ENCODE measurements around the gene FCHSD2. TPM values are rescaled to one million over a fixed set of nuclear protein-coding genes. Genes with fewer than 3 reads are reported as not detected.

FCHSD2 gene
- total and polyA plus RNA-seq, 4 donors = 7.6 to 18.7 (median 9.9) TPM

- 98% methylated on average over 3 of the region's 3 CpGs for WGBS
- H3K27ac ChIP-seq (ENCODE audit: low read depth in 1 of 2, low read length in 2 of 2) = no peak overlapping the region
These were observed 138.0 kb downstream of the FCHSD2 start for GRCh38 chr11:73004088-73004487.

More at GRCh38 chr11:73004088-73004487, 138.0 kb downstream of the FCHSD2 start:
- H3K36me3 ChIP-seq (ENCODE audit: control insufficient read depth in 4 of 4, insufficient read depth in 3 of 4, low read depth in 1 of 4, low read length in 3 of 4) = peaks cover 0 to 3% (median 0%) of the 10 kb centered on the region in 4 donors
- H3K4me3 ChIP-seq (ENCODE audit: low read depth in 1 of 3, low read length in 3 of 3) = no peak overlapping the region
- no peaks in the 10 kb centered on the region for H3K27me3 ChIP-seq (ENCODE audit: control insufficient read depth in 4 of 4, insufficient read depth in 4 of 4, low read length in 3 of 4)
- no peaks in the 10 kb centered on the region for H3K9me3 ChIP-seq (ENCODE audit: control insufficient read depth in 4 of 4, low read length in 3 of 4)
- DNase-seq (ENCODE audit: low spot score) = no peak
- peaks cover 0 to 2% (median 0%) of the 10 kb centered on the region in 4 donors for H3K4me1 ChIP-seq (ENCODE audit: control insufficient read depth in 4 of 4, insufficient read depth in 4 of 4, low read length in 3 of 4)
- no peak for TF ChIP-seq EGR1 (IDR thresholded peaks at IDR 0.05; ENCODE audit: low read depth in 2 of 2)
- TF ChIP-seq, protein P1, sequence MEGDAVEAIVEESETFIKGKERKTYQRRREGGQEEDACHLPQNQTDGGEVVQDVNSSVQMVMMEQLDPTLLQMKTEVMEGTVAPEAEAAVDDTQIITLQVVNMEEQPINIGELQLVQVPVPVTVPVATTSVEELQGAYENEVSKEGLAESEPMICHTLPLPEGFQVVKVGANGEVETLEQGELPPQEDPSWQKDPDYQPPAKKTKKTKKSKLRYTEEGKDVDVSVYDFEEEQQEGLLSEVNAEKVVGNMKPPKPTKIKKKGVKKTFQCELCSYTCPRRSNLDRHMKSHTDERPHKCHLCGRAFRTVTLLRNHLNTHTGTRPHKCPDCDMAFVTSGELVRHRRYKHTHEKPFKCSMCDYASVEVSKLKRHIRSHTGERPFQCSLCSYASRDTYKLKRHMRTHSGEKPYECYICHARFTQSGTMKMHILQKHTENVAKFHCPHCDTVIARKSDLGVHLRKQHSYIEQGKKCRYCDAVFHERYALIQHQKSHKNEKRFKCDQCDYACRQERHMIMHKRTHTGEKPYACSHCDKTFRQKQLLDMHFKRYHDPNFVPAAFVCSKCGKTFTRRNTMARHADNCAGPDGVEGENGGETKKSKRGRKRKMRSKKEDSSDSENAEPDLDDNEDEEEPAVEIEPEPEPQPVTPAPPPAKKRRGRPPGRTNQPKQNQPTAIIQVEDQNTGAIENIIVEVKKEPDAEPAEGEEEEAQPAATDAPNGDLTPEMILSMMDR (IDR thresholded peaks at IDR 0.05; ENCODE audit: low read depth, low read length, missing input control) = no peak
- no peak for TF ChIP-seq NR2F2 (IDR thresholded peaks at IDR 0.05)
- no peak for TF ChIP-seq RAD21 (IDR thresholded peaks at IDR 0.05)
- no peak for TF ChIP-seq SP1 (IDR thresholded peaks at IDR 0.05)
- no peak for TF ChIP-seq RXRA (IDR thresholded peaks at IDR 0.05)
- TF ChIP-seq ATF3 (IDR thresholded peaks at IDR 0.05) = no peak
- TF ChIP-seq GABPA (IDR thresholded peaks at IDR 0.05 in 1 of 2, conservative IDR thresholded peaks at IDR 0.05 in 1 of 2) = no peak
- no peak for TF ChIP-seq TAF1 (conservative IDR thresholded peaks at IDR 0.05)
- TF ChIP-seq, protein P2, sequence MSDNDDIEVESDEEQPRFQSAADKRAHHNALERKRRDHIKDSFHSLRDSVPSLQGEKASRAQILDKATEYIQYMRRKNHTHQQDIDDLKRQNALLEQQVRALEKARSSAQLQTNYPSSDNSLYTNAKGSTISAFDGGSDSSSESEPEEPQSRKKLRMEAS (IDR thresholded peaks at IDR 0.05) = no peak
- TF ChIP-seq YY1 (IDR thresholded peaks at IDR 0.05) = no peak
- TF ChIP-seq HNF4G (IDR thresholded peaks at IDR 0.05) = no peak
- no peak for TF ChIP-seq FOXA2 (IDR thresholded peaks at IDR 0.05)
- TF ChIP-seq, protein P3, sequence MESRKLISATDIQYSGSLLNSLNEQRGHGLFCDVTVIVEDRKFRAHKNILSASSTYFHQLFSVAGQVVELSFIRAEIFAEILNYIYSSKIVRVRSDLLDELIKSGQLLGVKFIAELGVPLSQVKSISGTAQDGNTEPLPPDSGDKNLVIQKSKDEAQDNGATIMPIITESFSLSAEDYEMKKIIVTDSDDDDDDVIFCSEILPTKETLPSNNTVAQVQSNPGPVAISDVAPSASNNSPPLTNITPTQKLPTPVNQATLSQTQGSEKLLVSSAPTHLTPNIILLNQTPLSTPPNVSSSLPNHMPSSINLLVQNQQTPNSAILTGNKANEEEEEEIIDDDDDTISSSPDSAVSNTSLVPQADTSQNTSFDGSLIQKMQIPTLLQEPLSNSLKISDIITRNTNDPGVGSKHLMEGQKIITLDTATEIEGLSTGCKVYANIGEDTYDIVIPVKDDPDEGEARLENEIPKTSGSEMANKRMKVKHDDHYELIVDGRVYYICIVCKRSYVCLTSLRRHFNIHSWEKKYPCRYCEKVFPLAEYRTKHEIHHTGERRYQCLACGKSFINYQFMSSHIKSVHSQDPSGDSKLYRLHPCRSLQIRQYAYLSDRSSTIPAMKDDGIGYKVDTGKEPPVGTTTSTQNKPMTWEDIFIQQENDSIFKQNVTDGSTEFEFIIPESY (IDR thresholded peaks at IDR 0.05) = no peak
- no peak for TF ChIP-seq REST (IDR thresholded peaks at IDR 0.05)
- no peak for TF ChIP-seq HNF4A (conservative IDR thresholded peaks at IDR 0.05)
- TF ChIP-seq FOXA1 (IDR thresholded peaks at IDR 0.05) = no peak
- TF ChIP-seq JUND (IDR thresholded peaks at IDR 0.05) = no peak
- no peak overlapping the region for H3K9ac ChIP-seq (ENCODE audit: low read depth in 1 of 2, low read length in 2 of 2)

All from liver (tissue), 9 donors.